ENCODE data around the gene NCK1. TPM values are rescaled to one million over a fixed set of nuclear protein-coding genes. Genes with fewer than 3 reads are reported as not detected.

NCK1 gene
- total RNA-seq, 4 donors from 2014 or later = 35.4 to 44.6 (median 42.7) TPM

DNA sequence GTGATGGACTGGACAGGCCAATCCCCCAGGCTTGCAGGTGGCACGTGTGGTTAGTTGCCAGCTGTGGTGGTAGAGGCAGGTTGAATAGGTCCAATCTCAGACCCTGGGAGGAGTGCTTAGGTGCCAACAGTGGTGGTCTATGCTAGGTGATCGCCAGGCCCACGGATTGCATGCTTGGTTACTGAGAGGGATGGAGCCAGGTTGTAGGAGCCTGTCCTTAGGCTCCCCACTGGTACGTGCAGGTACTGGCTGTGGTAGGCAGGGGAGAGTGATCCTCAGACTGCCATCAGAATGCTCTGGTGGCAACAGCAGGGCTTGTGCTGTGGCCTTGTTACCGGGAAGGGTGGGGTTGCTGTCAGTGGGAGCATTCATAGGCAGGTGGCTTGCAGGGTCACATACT is 44.7 kb downstream of the NCK1 start:
- Histone ChIP-seq H3K9me3 (peaks cover 0 to 30% (median 0%) of the 10 kb centered on the region in 3 donors), H3K27me3 (no peaks in the 10 kb centered on the region), H3K4me3 (no peak overlapping the region), H3K4me1 (peaks cover 0 to 47% (median 0%) of the 10 kb centered on the region in 3 donors), H3K27ac (no peak overlapping the region), H3K36me3 (no peaks in the 10 kb centered on the region)
- TF ChIP-seq POLR2A (IDR thresholded peaks at IDR 0.05) (no peak), EP300 (IDR thresholded peaks at IDR 0.05) (no peak), POLR2AphosphoS5 (IDR thresholded peaks at IDR 0.05) (no peak)
- TF ChIP-seq, protein P1, sequence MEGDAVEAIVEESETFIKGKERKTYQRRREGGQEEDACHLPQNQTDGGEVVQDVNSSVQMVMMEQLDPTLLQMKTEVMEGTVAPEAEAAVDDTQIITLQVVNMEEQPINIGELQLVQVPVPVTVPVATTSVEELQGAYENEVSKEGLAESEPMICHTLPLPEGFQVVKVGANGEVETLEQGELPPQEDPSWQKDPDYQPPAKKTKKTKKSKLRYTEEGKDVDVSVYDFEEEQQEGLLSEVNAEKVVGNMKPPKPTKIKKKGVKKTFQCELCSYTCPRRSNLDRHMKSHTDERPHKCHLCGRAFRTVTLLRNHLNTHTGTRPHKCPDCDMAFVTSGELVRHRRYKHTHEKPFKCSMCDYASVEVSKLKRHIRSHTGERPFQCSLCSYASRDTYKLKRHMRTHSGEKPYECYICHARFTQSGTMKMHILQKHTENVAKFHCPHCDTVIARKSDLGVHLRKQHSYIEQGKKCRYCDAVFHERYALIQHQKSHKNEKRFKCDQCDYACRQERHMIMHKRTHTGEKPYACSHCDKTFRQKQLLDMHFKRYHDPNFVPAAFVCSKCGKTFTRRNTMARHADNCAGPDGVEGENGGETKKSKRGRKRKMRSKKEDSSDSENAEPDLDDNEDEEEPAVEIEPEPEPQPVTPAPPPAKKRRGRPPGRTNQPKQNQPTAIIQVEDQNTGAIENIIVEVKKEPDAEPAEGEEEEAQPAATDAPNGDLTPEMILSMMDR (IDR thresholded peaks at IDR 0.05) = no peak
- WGBS, 2 donors (ENCODE audit: low coverage in 1 of 2) = 67% methylated on average over 1 of the region's 5 CpGs; no CpG with 5 or more reads in 1 of the 2 donors
- ATAC-seq = no peak

DNA sequence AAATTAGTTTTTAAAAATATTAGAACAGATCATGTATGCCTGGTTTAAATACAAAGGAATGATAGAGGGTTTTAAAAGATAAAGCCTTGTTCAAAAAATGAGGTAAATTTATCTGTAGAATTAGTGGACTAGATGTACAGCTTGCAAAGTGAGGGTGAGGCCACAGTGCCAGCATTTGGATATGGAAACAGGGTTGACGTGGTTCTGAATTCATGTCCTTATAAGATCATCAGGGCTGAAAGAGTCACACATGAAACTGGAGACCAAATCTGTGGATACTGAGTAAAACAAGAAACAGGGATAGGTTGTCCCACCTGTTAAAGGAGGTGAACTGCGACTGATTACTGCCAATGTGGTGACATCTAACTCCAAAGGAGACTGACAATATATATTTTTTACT is 46.3 kb downstream of the NCK1 start:
- WGBS, 2 donors (ENCODE audit: low coverage in 1 of 2) = 80 to 88% methylated on average over 2 of the region's 2 CpGs
- no peaks in the 10 kb centered on the region for H3K27me3 ChIP-seq
- no peak overlapping the region for H3K4me3 ChIP-seq
- H3K36me3 ChIP-seq = no peaks in the 10 kb centered on the region
- no peak for ATAC-seq
- TF ChIP-seq EP300 (IDR thresholded peaks at IDR 0.05) = no peak
- TF ChIP-seq POLR2A (IDR thresholded peaks at IDR 0.05) = no peak
- TF ChIP-seq POLR2AphosphoS5 (IDR thresholded peaks at IDR 0.05) = no peak
- TF ChIP-seq, protein P1 (IDR thresholded peaks at IDR 0.05) = no peak
- peaks cover 0 to 43% (median 0%) of the 10 kb centered on the region in 3 donors for H3K4me1 ChIP-seq
- no peak overlapping the region for H3K27ac ChIP-seq
- H3K9me3 ChIP-seq = peaks cover 0 to 37% (median 0%) of the 10 kb centered on the region in 3 donors

DNA sequence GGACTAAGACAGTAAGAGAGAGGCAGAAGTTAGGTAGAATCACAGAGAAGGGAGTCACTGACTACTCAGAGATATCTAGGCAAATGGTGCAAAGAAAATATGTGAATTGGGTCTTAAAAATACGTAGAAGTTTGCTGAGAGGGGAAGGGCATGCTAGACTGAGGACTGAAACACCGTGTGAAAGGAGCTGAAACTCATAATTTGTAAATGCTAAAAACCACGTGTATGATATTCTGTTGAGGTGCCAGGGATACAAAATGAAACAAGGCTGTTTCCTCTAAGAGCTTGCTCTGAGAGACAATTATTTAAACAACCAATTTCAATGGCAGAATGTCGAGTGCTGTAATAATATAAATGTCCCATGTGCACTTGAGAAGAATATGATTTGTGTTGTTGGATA is 47.2 kb downstream of the NCK1 start:
- H3K4me3 ChIP-seq = no peak overlapping the region
- no peaks in the 10 kb centered on the region for H3K36me3 ChIP-seq
- H3K27me3 ChIP-seq = no peaks in the 10 kb centered on the region
- peaks cover 0 to 28% (median 0%) of the 10 kb centered on the region in 3 donors for H3K9me3 ChIP-seq
- WGBS, 2 donors (ENCODE audit: low coverage in 1 of 2) = 35 to 46% methylated on average over 4 of the region's 4 CpGs
- H3K27ac ChIP-seq = no peak overlapping the region
- no peak for TF ChIP-seq POLR2A (IDR thresholded peaks at IDR 0.05)
- no peak for TF ChIP-seq POLR2AphosphoS5 (IDR thresholded peaks at IDR 0.05)
- TF ChIP-seq EP300 (IDR thresholded peaks at IDR 0.05) = no peak
- TF ChIP-seq, protein P1 (IDR thresholded peaks at IDR 0.05) = no peak
- no peak for ATAC-seq
- peaks cover 0 to 43% (median 0%) of the 10 kb centered on the region in 3 donors for H3K4me1 ChIP-seq

DNA sequence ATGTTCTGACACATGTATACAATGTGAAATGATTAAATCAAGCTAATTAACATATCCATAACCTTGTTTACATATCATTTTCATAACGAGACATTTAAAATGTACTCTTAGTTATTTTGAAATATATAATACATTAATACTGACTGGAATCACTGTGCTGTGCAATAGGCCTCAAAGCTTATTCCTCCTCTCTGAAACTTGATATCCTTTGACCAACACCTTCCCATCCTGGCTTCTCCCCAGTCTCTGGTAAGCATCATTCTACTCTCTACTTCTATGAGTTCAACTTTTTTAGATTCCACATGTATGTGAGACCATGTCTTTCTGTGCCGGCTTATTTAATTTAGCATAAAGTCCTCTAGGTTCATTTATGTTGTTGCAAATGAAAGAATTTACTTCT is 48.7 kb downstream of the NCK1 start:
- Histone ChIP-seq H3K9me3 (peaks cover 0 to 14% (median 0%) of the 10 kb centered on the region in 3 donors), H3K4me3 (no peak overlapping the region), H3K27me3 (no peaks in the 10 kb centered on the region), H3K27ac (no peak overlapping the region), H3K4me1 (peaks cover 0 to 56% (median 0%) of the 10 kb centered on the region in 3 donors), H3K36me3 (no peaks in the 10 kb centered on the region)
- TF ChIP-seq POLR2AphosphoS5 (IDR thresholded peaks at IDR 0.05) = no peak
- no peak for TF ChIP-seq EP300 (IDR thresholded peaks at IDR 0.05)
- TF ChIP-seq, protein P1 (IDR thresholded peaks at IDR 0.05) = no peak
- TF ChIP-seq POLR2A (IDR thresholded peaks at IDR 0.05) = no peak
- no peak for ATAC-seq
- 82 to 92% methylated on average over 2 of the region's 2 CpGs for WGBS, 2 donors (ENCODE audit: low coverage in 1 of 2)

DNA sequence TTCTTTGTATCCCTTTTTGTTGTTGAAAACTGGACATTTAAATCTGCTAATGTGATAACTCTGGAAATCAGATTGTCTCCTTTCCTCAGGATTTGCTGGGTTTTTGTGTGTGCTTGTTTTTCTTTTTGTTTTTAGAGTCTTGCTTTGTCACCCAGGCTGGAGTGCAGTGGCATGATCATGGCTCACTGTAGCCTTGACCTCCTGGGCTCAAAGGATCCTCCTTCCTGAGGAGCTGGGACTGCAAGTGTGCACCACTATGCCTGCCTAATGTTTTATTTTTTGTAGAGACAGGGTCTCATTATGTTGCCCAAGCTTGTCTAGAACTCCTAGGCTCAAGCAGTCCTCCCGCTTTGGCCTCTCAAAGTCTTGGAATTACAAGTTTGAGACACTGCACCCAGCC is 51.2 kb downstream of the NCK1 start:
- H3K4me1 ChIP-seq = peaks cover 0 to 49% (median 0%) of the 10 kb centered on the region in 3 donors
- no peaks in the 10 kb centered on the region for H3K27me3 ChIP-seq
- TF ChIP-seq, protein P1 (IDR thresholded peaks at IDR 0.05) = no peak
- TF ChIP-seq POLR2A (IDR thresholded peaks at IDR 0.05) (no peak), EP300 (IDR thresholded peaks at IDR 0.05) (no peak), POLR2AphosphoS5 (IDR thresholded peaks at IDR 0.05) (no peak)
- H3K9me3 ChIP-seq = peaks cover 0 to 14% (median 0%) of the 10 kb centered on the region in 3 donors
- H3K36me3 ChIP-seq = no peaks in the 10 kb centered on the region
- 100% methylated on average over 1 of the region's 1 CpG for WGBS, 2 donors (ENCODE audit: low coverage in 1 of 2)
- no peak overlapping the region for H3K27ac ChIP-seq
- no peak overlapping the region for H3K4me3 ChIP-seq
- ATAC-seq = no peak

Measured in gastroesophageal sphincter (tissue), 4 donors.